Panc1 (cell line): ENCODE measurements around the gene AOC2.

Source experiments
- CTCF ChIP-seq: fragments of 450-650 bp; IDR thresholded peaks from 2 replicates; pipeline ENCODE4 v1.5.1; 2017; ENCODE audit warnings: mild to moderate bottlenecking
- REST ChIP-seq, 2 experiments: IDR thresholded peaks; 2 replicates each; pipeline ENCODE4 v1.6.1; 2011 to 2012; ENCODE audit warnings: low read depth in 2 of 2, control low read depth in 1 of 2, low read length in 1 of 2, mild to moderate bottlenecking in 1 of 2, moderate library complexity in 1 of 2; ENCODE audit not compliant: insufficient read depth in 1 of 2
- SIN3A ChIP-seq: IDR thresholded peaks from 2 replicates; pipeline ENCODE4 v1.6.1; 2012; ENCODE audit warnings: low read depth, mild to moderate bottlenecking, low read length, moderate library complexity, borderline replicate concordance; ENCODE audit not compliant: insufficient read depth

- no peak for TF ChIP-seq CTCF
- TF ChIP-seq REST (IDR thresholded peaks at IDR 0.05; ENCODE audit: insufficient read depth in 1 of 2, low read depth in 2 of 2, low read length in 1 of 2), result no peak
- TF ChIP-seq SIN3A, result no peak
Measured at GRCh38 chr17:42844761-42845555, 578 bp downstream of the AOC2 start.
